Nephron (organoid): ENCODE results near the gene PLCH1.

Source experiments
- H3K27ac Mint-ChIP-seq, 3 experiments: 2 replicates each; pipeline ENCODE4 v1.8.0; 2020; ENCODE audit warnings: mixed read lengths in 3 of 3, mild to moderate bottlenecking in 2 of 3, moderate library complexity in 1 of 3
- H3K27me3 Mint-ChIP-seq: 2 replicates; pipeline ENCODE4 v1.8.0; 2021; ENCODE audit warnings: low read depth, mild to moderate bottlenecking, moderate library complexity, mixed read lengths
- H3K36me3 Mint-ChIP-seq: 2 replicates; pipeline ENCODE4 v1.8.0; 2020; ENCODE audit warnings: low read depth, mixed read lengths
- H3K4me1 Mint-ChIP-seq: 2 replicates; pipeline ENCODE4 v1.8.0; 2020; ENCODE audit warnings: mixed read lengths
- H3K4me3 Mint-ChIP-seq, 3 experiments: 2 replicates each; pipeline ENCODE4 v1.8.0; 2020; ENCODE audit warnings: mild to moderate bottlenecking in 3 of 3, mixed read lengths in 3 of 3, moderate library complexity in 2 of 3
- H3K9me3 Mint-ChIP-seq: 2 replicates; pipeline ENCODE4 v1.8.0; 2020; ENCODE audit warnings: mixed read lengths
- CTCF ChIP-seq, 3 experiments: fragments of 200-600 bp; sonication (generic); IDR thresholded peaks; one replicate each; pipeline ENCODE4 v1.5.0; 2021; ENCODE audit warnings: antibody characterized with exemption in 3 of 3; ENCODE audit not compliant: unreplicated experiment in 3 of 3

The PLCH1 gene

GRCh38 chr3:155492841-155493240 is 252.0 kb downstream of the PLCH1 start:
- H3K9me3 Mint-ChIP-seq: no peaks in the 10 kb centered on the region
- H3K27ac Mint-ChIP-seq: no peak overlapping the region
- H3K4me1 Mint-ChIP-seq: peaks cover 7% of the 10 kb centered on the region
- peaks cover 18% of the 10 kb centered on the region for H3K36me3 Mint-ChIP-seq
- H3K27me3 Mint-ChIP-seq: no peaks in the 10 kb centered on the region
- no peak for TF ChIP-seq CTCF (IDR thresholded peaks at IDR 0.05; ENCODE audit: unreplicated experiment in 3 of 3)
- H3K4me3 Mint-ChIP-seq: no peak overlapping the region

- peaks cover 7% of the 10 kb centered on the region for H3K4me1 Mint-ChIP-seq
- no peaks in the 10 kb centered on the region for H3K9me3 Mint-ChIP-seq
- no peak for TF ChIP-seq CTCF (IDR thresholded peaks at IDR 0.05; ENCODE audit: unreplicated experiment in 3 of 3)
- peaks cover 14% of the 10 kb centered on the region for H3K36me3 Mint-ChIP-seq
- H3K27me3 Mint-ChIP-seq: no peaks in the 10 kb centered on the region
- H3K4me3 Mint-ChIP-seq: no peak overlapping the region
- no peak overlapping the region for H3K27ac Mint-ChIP-seq
Observed at GRCh38 chr3:155491696-155492095, 253.2 kb downstream of the PLCH1 start.

- Mint-ChIP-seq H3K27ac (no peak overlapping the region), H3K4me3 (no peak overlapping the region), H3K27me3 (no peaks in the 10 kb centered on the region), H3K4me1 (peaks cover 7% of the 10 kb centered on the region), H3K36me3 (peaks cover 20% of the 10 kb centered on the region), H3K9me3 (no peaks in the 10 kb centered on the region)
- no peak for TF ChIP-seq CTCF (IDR thresholded peaks at IDR 0.05; ENCODE audit: unreplicated experiment in 3 of 3)
Observed at GRCh38 chr3:155488671-155489070, 256.2 kb downstream of the PLCH1 start.

- H3K4me1 Mint-ChIP-seq: peaks cover 7% of the 10 kb centered on the region
- H3K4me3 Mint-ChIP-seq: no peak overlapping the region
- TF ChIP-seq CTCF (IDR thresholded peaks at IDR 0.05; ENCODE audit: unreplicated experiment in 3 of 3): no peak
- no peaks in the 10 kb centered on the region for H3K9me3 Mint-ChIP-seq
- H3K36me3 Mint-ChIP-seq: peaks cover 13% of the 10 kb centered on the region
- H3K27me3 Mint-ChIP-seq: no peaks in the 10 kb centered on the region
- no peak overlapping the region for H3K27ac Mint-ChIP-seq
Observed at GRCh38 chr3:155485897-155486296, 259.0 kb downstream of the PLCH1 start.

GRCh38 chr3:155481591-155481990 is 263.3 kb downstream of the PLCH1 start:
- Mint-ChIP-seq H3K9me3 (peaks cover 13% of the 10 kb centered on the region), H3K4me1 (no peaks in the 10 kb centered on the region), H3K27me3 (no peaks in the 10 kb centered on the region), H3K4me3 (no peak overlapping the region), H3K36me3 (peaks cover 25% of the 10 kb centered on the region), H3K27ac (no peak overlapping the region)
- no peak for TF ChIP-seq CTCF (IDR thresholded peaks at IDR 0.05; ENCODE audit: unreplicated experiment in 3 of 3)

- Mint-ChIP-seq H3K27ac (no peak overlapping the region), H3K4me1 (no peaks in the 10 kb centered on the region), H3K9me3 (peaks cover 18% of the 10 kb centered on the region), H3K4me3 (no peak overlapping the region), H3K36me3 (peaks cover 28% of the 10 kb centered on the region), H3K27me3 (no peaks in the 10 kb centered on the region)
- TF ChIP-seq CTCF (IDR thresholded peaks at IDR 0.05; ENCODE audit: unreplicated experiment in 3 of 3): no peak
Observed at GRCh38 chr3:155481089-155481488, 263.8 kb downstream of the PLCH1 start.
